Calu3 (cell line): Measurements from ENCODE around the gene ARHGAP6. TPM values are rescaled to one million over a fixed set of nuclear protein-coding genes. Genes with fewer than 3 reads are reported as not detected.
A peak's percentile ranks its signal among the peaks of the same experiment; 100 is the strongest.
"Not testable (repeated sequence)": the region's sequence is repeated elsewhere in the genome, so short reads cannot be mapped to it uniquely, and the experiment has no call there.

ENCODE experiments used
- BruUV-seq: library from RNA; stranded (reverse); fragments of 400-500 nt; replicated peaks from 2 replicates; lab custom pipeline; 2021; lab: Mats Ljungman, UMichigan
- CTCF ChIA-PET: fragments of 300-600 bp; sonication (Branson Sonifier 250); formaldehyde crosslinking; loops from one replicate; lab custom pipeline; 2022; ENCODE audit warnings: antibody characterized with exemption; lab: Charles Lee
- DNase-seq: peaks from one replicate; pipeline ENCODE4 v3.0.0; 2022
- H3K27ac Mint-ChIP-seq: one replicate; pipeline ENCODE4 v1.8.0; 2022; ENCODE audit warnings: mixed read lengths; ENCODE audit not compliant: unreplicated experiment
- H3K27me3 Mint-ChIP-seq: one replicate; pipeline ENCODE4 v1.8.0; 2022; ENCODE audit warnings: mixed read lengths; ENCODE audit not compliant: unreplicated experiment
- H3K36me3 Mint-ChIP-seq: one replicate; pipeline ENCODE4 v1.8.0; 2022; ENCODE audit warnings: mild to moderate bottlenecking, moderate library complexity, mixed read lengths; ENCODE audit not compliant: insufficient read depth, unreplicated experiment
- H3K4me1 Mint-ChIP-seq: one replicate; pipeline ENCODE4 v1.8.0; 2022; ENCODE audit warnings: mild to moderate bottlenecking, low read depth, mixed read lengths; ENCODE audit not compliant: unreplicated experiment
- H3K4me3 Mint-ChIP-seq: one replicate; pipeline ENCODE4 v1.8.0; 2022; ENCODE audit warnings: mild to moderate bottlenecking, low read depth, moderate library complexity, mixed read lengths; ENCODE audit not compliant: unreplicated experiment
- H3K9me3 Mint-ChIP-seq: one replicate; pipeline ENCODE4 v1.8.0; 2022; ENCODE audit warnings: low read depth, mixed read lengths; ENCODE audit not compliant: unreplicated experiment
- intact Hi-C: fragments of 100-400 bp; cut with micrococcal nuclease; formaldehyde crosslinking; loops from one replicate; pipeline ENCODE4 v1.10.0; 2022; ENCODE audit not compliant: unreplicated experiment
- total RNA-seq: library from RNA; stranded (reverse); gene quantifications from 2 replicates; pipeline ENCODE4 v1.2.3, GENCODE V29; 2022
- TF ChIP-seq, protein P1 (sequence below): fragments of 200-600 bp; IDR thresholded peaks from one replicate; pipeline ENCODE4 v1.8.0; 2022; ENCODE audit warnings: antibody characterized with exemption; ENCODE audit not compliant: unreplicated experiment

ARHGAP6 gene
- total RNA-seq, 1 experiment from 2014 or later: not detected

DNA sequence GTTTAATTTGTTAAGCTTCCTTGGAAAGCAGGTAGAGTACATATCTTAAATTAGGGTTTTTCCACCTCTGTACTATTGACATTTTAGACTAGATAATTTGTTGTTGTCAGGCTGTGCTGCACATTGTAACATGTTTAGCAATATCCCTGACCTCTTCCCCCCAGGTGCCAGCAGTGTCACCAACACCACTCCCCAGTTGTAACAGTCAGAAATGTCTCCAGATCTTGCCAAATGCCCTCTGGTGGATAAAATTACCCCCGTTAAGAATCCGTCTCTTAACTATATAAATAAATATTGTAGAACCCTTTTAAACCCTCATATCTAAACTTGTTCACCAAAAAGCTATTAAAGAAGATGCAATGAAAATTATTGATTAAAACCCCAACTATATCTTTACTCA is 161.5 kb downstream of the ARHGAP6 start:
- DNase-seq: peak; percentile 2
- intact Hi-C loops: loop anchor here (1.0 kb wide), 1 partner anchor 360 kb away; no protein-coding TSS in a partner anchor
- no peaks in the 10 kb centered on the region for H3K4me1 Mint-ChIP-seq
- H3K27me3 Mint-ChIP-seq: no peaks in the 10 kb centered on the region
- H3K27ac Mint-ChIP-seq: no peak overlapping the region
- TF ChIP-seq, protein P1, sequence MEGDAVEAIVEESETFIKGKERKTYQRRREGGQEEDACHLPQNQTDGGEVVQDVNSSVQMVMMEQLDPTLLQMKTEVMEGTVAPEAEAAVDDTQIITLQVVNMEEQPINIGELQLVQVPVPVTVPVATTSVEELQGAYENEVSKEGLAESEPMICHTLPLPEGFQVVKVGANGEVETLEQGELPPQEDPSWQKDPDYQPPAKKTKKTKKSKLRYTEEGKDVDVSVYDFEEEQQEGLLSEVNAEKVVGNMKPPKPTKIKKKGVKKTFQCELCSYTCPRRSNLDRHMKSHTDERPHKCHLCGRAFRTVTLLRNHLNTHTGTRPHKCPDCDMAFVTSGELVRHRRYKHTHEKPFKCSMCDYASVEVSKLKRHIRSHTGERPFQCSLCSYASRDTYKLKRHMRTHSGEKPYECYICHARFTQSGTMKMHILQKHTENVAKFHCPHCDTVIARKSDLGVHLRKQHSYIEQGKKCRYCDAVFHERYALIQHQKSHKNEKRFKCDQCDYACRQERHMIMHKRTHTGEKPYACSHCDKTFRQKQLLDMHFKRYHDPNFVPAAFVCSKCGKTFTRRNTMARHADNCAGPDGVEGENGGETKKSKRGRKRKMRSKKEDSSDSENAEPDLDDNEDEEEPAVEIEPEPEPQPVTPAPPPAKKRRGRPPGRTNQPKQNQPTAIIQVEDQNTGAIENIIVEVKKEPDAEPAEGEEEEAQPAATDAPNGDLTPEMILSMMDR: no peak
- no TSS peak for BruUV-seq
- H3K4me3 Mint-ChIP-seq: no peak overlapping the region
- no peaks in the 10 kb centered on the region for H3K36me3 Mint-ChIP-seq
- CTCF ChIA-PET: interaction anchor here (0.6 kb wide), 1 partner anchor 369 kb away, joined by 6 read pairs; no protein-coding TSS in a partner anchor
- H3K9me3 Mint-ChIP-seq: no peaks in the 10 kb centered on the region

DNA sequence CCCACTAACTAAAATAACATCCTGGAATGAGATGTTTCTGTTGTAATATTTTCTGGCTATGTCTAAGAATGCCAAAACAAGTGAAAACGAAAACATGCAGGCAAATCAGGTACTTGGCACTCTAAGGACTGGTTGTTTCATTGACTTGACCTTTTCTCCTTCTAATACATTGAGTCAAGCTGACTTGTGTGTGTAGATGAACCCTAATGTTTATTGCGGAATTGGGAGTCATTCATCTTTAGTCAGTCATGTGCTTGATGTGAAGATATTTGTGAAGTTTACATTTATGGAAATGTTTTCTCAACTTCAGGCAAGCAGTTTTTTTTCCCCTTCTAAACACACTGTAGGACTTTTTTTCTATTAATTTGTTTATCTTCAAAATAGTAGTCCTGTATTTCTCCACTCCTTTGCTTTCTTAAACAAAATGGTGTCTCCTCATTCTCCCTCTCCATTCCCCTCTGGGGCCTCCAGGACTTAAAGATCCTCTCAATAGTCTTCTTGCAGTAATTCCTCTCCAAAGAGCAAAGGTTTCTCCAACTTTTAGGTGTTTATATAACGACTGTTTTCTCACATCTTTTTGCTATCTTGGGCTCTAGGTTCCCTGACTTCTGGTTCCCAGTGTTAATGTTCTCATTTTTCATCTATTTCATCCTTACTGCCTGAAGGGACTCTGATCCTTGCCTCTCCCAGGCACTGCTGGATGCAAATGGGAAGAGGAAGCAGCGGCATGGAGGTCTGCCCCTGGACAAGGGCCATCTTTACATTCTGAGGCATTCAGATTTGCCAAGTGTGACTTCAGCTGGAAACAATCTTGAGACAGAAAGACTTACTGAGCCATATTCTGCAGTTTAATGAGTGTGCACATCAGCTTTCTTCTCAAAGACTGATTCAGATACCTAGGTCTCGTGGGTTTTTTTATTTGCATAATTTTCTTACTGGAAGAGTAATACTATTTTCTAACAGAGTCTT is 166.4 kb downstream of the ARHGAP6 start:
- CTCF ChIA-PET: no interaction called here
- TF ChIP-seq, protein P1: no peak
- no TSS peak for BruUV-seq
- Mint-ChIP-seq H3K27me3 (no peaks in the 10 kb centered on the region), H3K36me3 (no peaks in the 10 kb centered on the region), H3K27ac (no peak overlapping the region), H3K4me3 (no peak overlapping the region), H3K4me1 (no peaks in the 10 kb centered on the region), H3K9me3 (no peaks in the 10 kb centered on the region)
- intact Hi-C loops: loop anchor here (10.0 kb wide), 1 partner anchor 115 kb away; no protein-coding TSS in a partner anchor
- DNase-seq: no peak

DNA sequence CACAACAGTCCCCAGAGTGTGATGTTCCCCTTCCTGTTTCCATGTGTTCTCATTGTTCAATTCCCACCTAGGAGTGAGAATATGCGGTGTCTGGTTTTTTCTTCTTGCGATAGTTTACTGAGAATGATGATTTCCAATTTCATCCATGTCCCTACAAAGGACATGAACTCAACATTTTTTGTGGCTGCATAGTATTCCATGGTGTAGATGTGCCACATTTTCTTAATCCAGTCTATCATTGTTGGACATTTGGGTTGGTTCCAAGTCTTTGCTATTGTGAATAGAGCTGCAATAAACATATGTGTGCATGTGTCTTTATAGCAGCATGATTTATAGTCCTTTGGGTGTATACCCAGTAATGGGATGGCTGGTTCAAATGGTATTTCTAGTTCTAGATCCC is 174.3 kb downstream of the ARHGAP6 start:
- H3K9me3 Mint-ChIP-seq, DNase-seq, CTCF ChIA-PET, H3K4me1 Mint-ChIP-seq, H3K4me3 Mint-ChIP-seq, BruUV-seq, H3K36me3 Mint-ChIP-seq, H3K27ac Mint-ChIP-seq: not testable (repeated sequence)
- peaks cover 13% of the 10 kb centered on the region for H3K27me3 Mint-ChIP-seq
- intact Hi-C loops: loop anchor here (10.0 kb wide), 1 partner anchor 107 kb away; no protein-coding TSS in a partner anchor

DNA sequence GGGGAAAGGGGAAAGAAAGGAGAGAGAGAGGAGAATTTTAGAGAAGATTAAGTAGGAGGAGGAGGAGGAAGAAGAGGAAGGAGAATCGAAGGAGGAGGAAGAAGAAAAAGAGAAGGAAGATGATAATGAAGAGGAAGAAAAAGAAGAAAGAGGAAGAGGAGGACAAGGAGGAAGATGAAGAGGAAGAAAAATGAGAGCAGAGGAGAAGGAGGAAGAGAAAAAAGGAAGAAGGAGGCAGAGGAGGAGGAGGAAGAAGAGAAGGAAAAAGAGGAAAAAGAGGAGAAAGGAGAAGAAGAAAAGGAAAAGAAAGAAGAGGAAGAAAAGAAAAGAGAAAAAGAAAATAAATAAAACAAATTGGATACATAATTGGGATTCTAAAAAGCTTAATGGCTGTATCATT is 181.4 kb downstream of the ARHGAP6 start:
- peaks cover 52% of the 10 kb centered on the region for H3K27me3 Mint-ChIP-seq
- CTCF ChIA-PET: no interaction called here
- TF ChIP-seq, protein P1: no peak
- no peaks in the 10 kb centered on the region for H3K36me3 Mint-ChIP-seq
- DNase-seq: no peak
- H3K27ac Mint-ChIP-seq: no peak overlapping the region
- no peaks in the 10 kb centered on the region for H3K9me3 Mint-ChIP-seq
- BruUV-seq: no TSS peak
- H3K4me3 Mint-ChIP-seq: no peak overlapping the region
- intact Hi-C loops: no loop called here
- no peaks in the 10 kb centered on the region for H3K4me1 Mint-ChIP-seq
